Body of pancreas (tissue), 4 donors: ENCODE results near the gene C11orf24. TPM values are rescaled to one million over a fixed set of nuclear protein-coding genes. Genes with fewer than 3 reads are reported as not detected.
A peak's percentile ranks its signal among the peaks of the same experiment; 100 is the strongest.

Experiments
- ATAC-seq: fragments of 150-250 bp; one replicate; pipeline ENCODE4 v1.9.1; 2016
- DNase-seq, 4 donors: peaks; one replicate each; pipeline ENCODE4 v3.0.0-alpha.2; 2019
- H3K27ac ChIP-seq, 4 donors: fragments of 200-600 bp; sonication (generic); 1 replicate in 3 of 4; 2 replicates in 1 of 4; pipeline versions ENCODE4 v1.5.1 to v1.6.1; 2016 to 2019; ENCODE audit warnings: mild to moderate bottlenecking in 1 of 4, mixed read lengths in 1 of 4, moderate library complexity in 1 of 4
- H3K27me3 ChIP-seq, 2 donors: fragments of 200-600 bp; sonication (generic); one replicate each; pipeline ENCODE4 v1.6.0; 2016; ENCODE audit warnings: mild to moderate bottlenecking in 1 of 2
- H3K36me3 ChIP-seq, 2 donors: fragments of 200-600 bp; sonication (generic); replicated peaks in 1 of 2; 2 replicates each; pipeline ENCODE4 v1.5.1; 2016; ENCODE audit warnings: low read depth in 2 of 2; ENCODE audit not compliant: insufficient read depth in 1 of 2
- H3K4me1 ChIP-seq: fragments of 200-600 bp; sonication (generic); one replicate; pipeline ENCODE4 v1.6.0; 2016
- H3K4me3 ChIP-seq, 2 donors: fragments of 200-600 bp; sonication (generic); 1 replicate in 1 of 2; 2 replicates in 1 of 2; pipeline ENCODE4 v1.5.1; 2016 to 2019
- H3K9me3 ChIP-seq, 3 donors: fragments of 200-600 bp; sonication (generic); 1 replicate in 2 of 3; 2 replicates in 1 of 3; pipeline ENCODE4 v1.5.1; 2016
- CTCF ChIP-seq, 7 experiments: fragments of 450-650 bp in 4 of 7; fragments of 200-600 bp in 3 of 7; sonication (generic) in 3 of 7; IDR thresholded peaks; one replicate each; pipeline ENCODE4 v1.5.1; 2016 to 2019; ENCODE audit warnings: antibody characterized with exemption in 7 of 7
- POLR2A ChIP-seq, 3 donors: fragments of 450-650 bp; IDR thresholded peaks; one replicate each; pipeline ENCODE4 v1.6.1; 2016; ENCODE audit warnings: antibody characterized with exemption in 3 of 3, mild to moderate bottlenecking in 2 of 3
- WGBS, 2 donors: methylation state at CpG; one replicate each; pipeline ENCODE4 v1.1.5; 2017; 5-methylcytosine and 5-hydroxymethylcytosine counted together
- intact Hi-C: fragments of 100-400 bp; cut with DNase I; formaldehyde crosslinking; loops from one replicate; pipeline ENCODE4 v1.15.1; 2023
- total RNA-seq, 2 donors: library from RNA; depleted of rRNA; stranded (reverse); fragments of >200 nt; gene quantifications; one replicate each; pipeline ENCODE4 v1.1.0, GENCODE V29; 2016

C11orf24 gene
- total RNA-seq, 2 donors from 2014 or later = 8.2 to 14.3 TPM

GRCh38 chr11:68260484-68260883 is 11.3 kb downstream of the C11orf24 start:
- H3K36me3 ChIP-seq = peaks cover 0 to 26% of the 10 kb centered on the region in 2 donors
- DNase-seq (no peak), ATAC-seq (no peak)

GRCh38 chr11:68259122-68259959 is 12.4 kb downstream of the C11orf24 start:
- Histone ChIP-seq H3K4me1 (peaks cover 5% of the 10 kb centered on the region), H3K27ac (no peak overlapping the region), H3K36me3 (peaks cover 0 to 22% of the 10 kb centered on the region in 2 donors), H3K9me3 (no peaks in the 10 kb centered on the region), H3K27me3 (no peaks in the 10 kb centered on the region), H3K4me3 (no peak overlapping the region)
- TF ChIP-seq POLR2A (IDR thresholded peaks at IDR 0.05) (no peak), CTCF (IDR thresholded peaks at IDR 0.05) (no peak)
- intact Hi-C loops = loop anchor here (5.0 kb wide), 2 partner anchors 38 to 188 kb away; no protein-coding TSS in a partner anchor
- ATAC-seq (no peak), DNase-seq (no peak)
- WGBS, 2 donors = 77 to 79% methylated on average over 9 to 15 of the region's 15 CpGs

More at GRCh38 chr11:68260484-68260883, 11.3 kb downstream of the C11orf24 start:
- no peak overlapping the region for H3K27ac ChIP-seq
- peaks cover 5% of the 10 kb centered on the region for H3K4me1 ChIP-seq
- no peak overlapping the region for H3K4me3 ChIP-seq
- H3K27me3 ChIP-seq = no peaks in the 10 kb centered on the region
- TF ChIP-seq POLR2A (IDR thresholded peaks at IDR 0.05) = no peak
- no peak for TF ChIP-seq CTCF (IDR thresholded peaks at IDR 0.05)
- intact Hi-C loops = loop anchor here (5.0 kb wide), 1 partner anchor 127 kb away; no protein-coding TSS in a partner anchor
- WGBS, 2 donors = 98% methylated on average over 6 of the region's 6 CpGs; no CpG with 5 or more reads in 1 of the 2 donors
- H3K9me3 ChIP-seq = no peaks in the 10 kb centered on the region

GRCh38 chr11:68258363-68258765 is 13.4 kb downstream of the C11orf24 start:
- DNase-seq = no peak
- Histone ChIP-seq H3K4me1 (peaks cover 5% of the 10 kb centered on the region), H3K4me3 (no peak overlapping the region), H3K9me3 (no peaks in the 10 kb centered on the region), H3K36me3 (peaks cover 0 to 16% of the 10 kb centered on the region in 2 donors), H3K27ac (no peak overlapping the region), H3K27me3 (no peaks in the 10 kb centered on the region)
- intact Hi-C loops = loop anchor here (5.0 kb wide), 2 partner anchors 39 to 189 kb away; no protein-coding TSS in a partner anchor
- TF ChIP-seq CTCF (IDR thresholded peaks at IDR 0.05) (no peak), POLR2A (IDR thresholded peaks at IDR 0.05) (no peak)
- WGBS, 2 donors = 83 to 90% methylated on average over 12 to 13 of the region's 13 CpGs
- ATAC-seq = no peak

GRCh38 chr11:68257477-68258362 is 14.1 kb downstream of the C11orf24 start:
- Histone ChIP-seq H3K36me3 (peaks cover 0 to 12% of the 10 kb centered on the region in 2 donors), H3K27ac (no peak overlapping the region), H3K4me3 (no peak overlapping the region), H3K9me3 (no peaks in the 10 kb centered on the region), H3K27me3 (no peaks in the 10 kb centered on the region), H3K4me1 (peaks cover 5% of the 10 kb centered on the region)
- DNase-seq (peak; percentile 98 to 100 (median 98)), ATAC-seq (peak; percentile 91)
- WGBS, 2 donors = 32 to 51% methylated on average over 10 to 22 of the region's 22 CpGs
- intact Hi-C loops = loop anchor here (5.0 kb wide), 2 partner anchors 40 to 190 kb away; no protein-coding TSS in a partner anchor
- TF ChIP-seq CTCF (IDR thresholded peaks at IDR 0.05) = peak; percentile 83 to 96 (median 94)
- TF ChIP-seq POLR2A (IDR thresholded peaks at IDR 0.05) = no peak
